Islet of Langerhans (tissue), 1 donor: ENCODE data around the gene OR10A3.

Experiments
- FAIRE-seq: peaks from one replicate; lab custom pipeline; 2011; peaks lifted over from hg19 to GRCh38; lab: Jason Lieb, UNC

OR10A3 gene

GRCh38 chr11:7936615-7937014, 4.9 kb downstream of the OR10A3 start:
- FAIRE-seq = no peak

GRCh38 chr11:7931168-7931567, 10.3 kb downstream of the OR10A3 start, which contains the start of gene OR10A6:
TSS of gene OR10A6 (minus strand) at chr11:7931268. CDS start at chr11:7928662, 2,606 bp downstream.
- FAIRE-seq = no peak

- no peak for FAIRE-seq
These were observed 13.9 kb downstream of the OR10A3 start for GRCh38 chr11:7927635-7928034.

DNA sequence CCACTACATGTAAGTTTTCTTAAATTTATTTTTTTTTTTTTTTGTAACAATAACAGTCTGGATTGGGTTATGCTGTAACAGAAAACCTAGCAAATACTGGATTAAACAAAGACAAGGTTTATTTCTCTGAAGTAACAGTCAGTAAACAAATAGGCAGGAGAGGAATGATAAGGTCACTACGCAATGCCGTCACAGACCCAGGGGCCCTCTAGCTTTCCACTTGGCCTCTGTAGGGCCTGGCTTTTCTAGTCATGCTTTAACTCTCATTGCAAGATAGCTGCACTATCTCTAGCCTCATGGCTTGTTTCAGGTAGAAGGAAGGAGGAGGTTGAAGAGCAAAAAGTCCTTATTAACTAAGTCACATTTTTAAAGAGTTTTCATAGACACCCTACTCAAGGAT, 17.0 kb downstream of the OR10A3 start:
- FAIRE-seq = no peak

DNA sequence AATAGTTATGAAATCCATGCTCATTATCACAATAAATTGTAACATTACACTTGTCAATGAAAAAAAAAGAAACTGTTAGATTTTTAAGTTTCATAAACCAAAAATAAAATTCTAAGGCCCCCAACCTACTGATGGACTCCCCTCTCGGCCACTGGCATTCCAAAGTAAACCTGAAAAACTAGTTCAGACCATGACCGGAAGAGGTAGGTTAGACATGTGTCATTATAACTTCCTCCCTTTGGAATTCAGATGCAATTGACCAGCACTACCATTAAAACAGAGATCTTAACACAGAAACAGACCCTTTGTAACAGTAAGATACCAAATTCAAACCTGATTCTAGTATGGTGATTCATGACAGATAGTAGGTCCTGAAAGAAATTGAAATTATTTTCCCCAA, 23.4 kb downstream of the OR10A3 start:
- no peak for FAIRE-seq

- FAIRE-seq = no peak
These were observed 30.5 kb downstream of the OR10A3 start for GRCh38 chr11:7911011-7911410.

DNA sequence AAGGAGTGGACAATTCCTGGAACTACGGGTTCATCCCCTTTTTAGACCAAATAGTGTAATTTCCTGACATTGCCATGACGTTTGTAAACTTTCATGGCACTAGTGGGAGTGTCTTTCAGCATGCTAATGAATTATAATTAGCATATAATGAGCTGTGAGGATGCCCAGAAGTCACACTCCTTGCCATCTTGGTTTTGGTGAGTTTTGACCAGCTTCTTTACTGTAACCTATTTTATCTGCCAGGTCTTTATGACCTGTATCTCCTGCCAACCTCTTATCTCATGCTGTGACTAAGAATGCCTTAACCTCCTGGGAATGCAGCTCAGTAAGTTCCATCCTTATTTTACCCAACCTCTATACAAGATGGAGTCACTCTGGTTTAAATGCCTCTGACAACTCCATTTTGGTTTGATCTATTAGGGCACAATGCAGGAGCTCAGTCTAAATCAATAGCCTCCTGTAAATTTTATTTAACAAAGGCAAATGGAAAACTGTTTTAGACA, 31.2 kb downstream of the OR10A3 start:
- no peak for FAIRE-seq

GRCh38 chr11:7909585-7910285, 31.8 kb downstream of the OR10A3 start:
- no peak for FAIRE-seq

DNA sequence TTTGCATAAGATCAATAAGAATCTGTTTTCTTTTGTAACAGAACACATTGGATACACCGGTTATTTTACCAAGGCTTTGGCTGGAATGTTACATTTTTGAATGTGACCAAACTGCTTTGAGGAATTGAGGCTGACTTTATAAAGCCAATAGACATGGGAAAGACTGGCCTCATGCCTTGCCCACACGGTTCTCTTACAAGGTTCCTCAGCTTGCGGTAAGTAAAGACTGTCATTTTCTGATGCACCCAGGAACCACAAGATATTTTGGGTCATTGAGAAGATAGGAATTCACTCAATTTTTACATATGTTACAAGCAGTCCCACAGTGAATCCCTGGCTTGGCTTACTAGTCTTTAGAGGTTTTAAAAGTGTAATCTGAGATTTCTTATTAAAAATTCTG, 34.4 kb downstream of the OR10A3 start:
- FAIRE-seq = no peak

- no peak for FAIRE-seq
These were observed 35.0 kb downstream of the OR10A3 start for GRCh38 chr11:7906481-7906880.

DNA sequence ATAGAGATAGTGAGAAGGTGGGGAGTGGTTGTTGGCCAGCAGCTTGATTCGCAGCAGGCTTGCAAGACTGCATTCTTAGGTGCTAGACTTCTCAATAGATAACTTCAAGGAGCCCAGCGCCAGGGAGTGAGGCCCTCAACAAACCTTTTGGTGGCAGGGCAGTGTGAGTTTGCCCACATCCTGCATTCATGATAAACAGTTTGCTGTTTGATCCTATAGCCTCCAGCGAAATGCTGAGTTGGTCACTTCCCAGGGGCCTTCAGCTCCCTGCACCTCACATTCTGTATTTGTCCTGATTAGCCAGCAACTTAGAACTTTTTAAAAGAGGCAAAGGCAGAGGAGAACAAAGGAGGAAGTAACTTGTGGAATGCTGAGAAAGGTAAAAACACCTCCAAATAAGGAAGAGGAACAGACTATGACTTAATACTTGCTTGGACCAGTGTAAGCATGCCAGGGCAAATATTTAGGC, 35.5 kb downstream of the OR10A3 start:
- no peak for FAIRE-seq

DNA sequence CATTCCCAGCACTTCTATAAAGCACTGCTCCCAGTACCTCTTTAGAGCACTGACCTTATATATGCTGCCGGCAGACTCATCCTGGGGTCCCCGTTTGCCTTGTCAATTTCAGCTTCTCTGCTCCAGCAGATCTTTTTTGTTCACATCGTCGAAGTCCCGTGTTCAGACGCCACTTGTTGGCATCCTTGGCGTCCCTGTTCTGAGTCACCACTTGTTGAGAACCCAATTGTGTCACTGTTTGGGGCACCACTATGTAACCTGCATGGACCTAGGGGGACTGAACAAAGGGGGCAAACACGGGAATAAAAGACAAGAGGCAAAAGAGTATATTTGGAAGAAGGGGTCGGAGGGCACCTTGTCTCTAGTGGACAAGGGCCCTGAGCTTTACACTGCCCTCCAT, 36.0 kb downstream of the OR10A3 start:
- FAIRE-seq = no peak

GRCh38 chr11:7904917-7905316, 36.6 kb downstream of the OR10A3 start:
- no peak for FAIRE-seq

- FAIRE-seq = no peak
These were observed 37.6 kb downstream of the OR10A3 start for GRCh38 chr11:7903940-7904339.

DNA sequence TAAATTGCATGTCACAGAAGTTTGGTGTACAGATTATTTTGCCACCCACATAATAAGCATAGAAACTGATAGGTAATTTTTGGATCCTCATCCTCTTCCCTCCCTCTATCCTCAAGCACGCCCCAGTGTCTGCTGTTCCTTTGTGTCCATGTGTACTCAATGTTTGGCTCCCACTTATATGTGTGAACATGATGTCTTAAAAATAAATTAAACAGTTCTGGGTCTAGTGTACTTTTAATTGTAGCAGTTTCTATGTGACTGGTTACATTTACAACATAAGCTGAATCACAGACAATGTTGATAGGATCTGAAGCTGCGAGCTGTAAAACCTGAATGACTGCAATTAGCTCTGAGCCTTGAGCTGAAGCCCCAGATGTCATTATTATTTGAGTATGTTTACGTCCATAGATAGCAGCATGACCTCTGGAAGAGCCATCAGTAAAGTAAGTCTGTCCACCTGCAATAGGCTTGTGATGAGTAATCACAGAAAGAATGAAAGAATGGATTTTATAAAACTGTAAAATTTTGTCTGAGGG, 40.1 kb downstream of the OR10A3 start:
- FAIRE-seq = no peak

- FAIRE-seq = no peak
These were observed 40.8 kb downstream of the OR10A3 start for GRCh38 chr11:7900686-7901085.

GRCh38 chr11:7899418-7899817, 42.1 kb downstream of the OR10A3 start:
- no peak for FAIRE-seq

- no peak for FAIRE-seq
These were observed 42.7 kb downstream of the OR10A3 start for GRCh38 chr11:7898666-7899283.

GRCh38 chr11:7896009-7896785, 45.3 kb downstream of the OR10A3 start:
- FAIRE-seq = no peak

- no peak for FAIRE-seq
These were observed 47.3 kb downstream of the OR10A3 start for GRCh38 chr11:7894251-7894650.

DNA sequence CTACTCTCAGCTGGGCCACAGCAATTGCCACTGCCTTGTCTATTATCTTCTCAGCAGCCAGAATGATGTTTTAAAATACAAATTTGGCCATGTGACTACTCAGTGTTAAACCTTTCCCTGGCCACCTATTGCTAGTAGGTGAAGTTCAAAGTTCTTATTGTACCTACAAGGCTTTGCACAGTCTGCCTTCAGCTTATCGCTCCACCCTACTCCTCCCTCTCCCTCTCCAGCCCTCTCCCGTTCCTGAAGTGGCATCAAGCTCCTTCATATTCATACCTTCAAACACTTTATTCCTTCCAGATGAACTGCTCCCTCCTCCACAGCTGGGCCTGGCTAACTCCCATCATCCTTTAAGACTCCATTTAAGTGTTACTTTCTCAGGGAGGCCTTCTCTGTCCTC, 47.7 kb downstream of the OR10A3 start:
- no peak for FAIRE-seq

DNA sequence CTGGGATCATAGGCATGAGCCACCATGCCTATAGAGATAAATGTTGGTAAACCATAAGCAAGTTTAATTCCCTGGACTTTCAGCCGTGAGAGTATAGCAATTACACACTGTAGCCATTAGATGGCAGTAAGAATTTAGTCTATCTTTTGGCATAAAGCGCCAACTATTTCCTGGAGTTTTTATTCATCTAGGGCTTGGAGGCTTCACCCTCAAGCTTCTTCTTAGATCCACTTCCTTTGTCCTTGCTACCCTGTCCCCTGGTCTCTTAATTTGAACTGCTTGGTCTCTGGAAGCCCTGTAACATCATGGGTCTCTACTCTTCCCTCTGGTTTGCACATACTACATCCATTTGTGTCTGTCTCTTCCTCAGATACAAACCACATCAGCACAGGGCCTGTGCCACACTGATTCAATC, 48.7 kb downstream of the OR10A3 start:
- FAIRE-seq = peak; percentile 98
